Ramos (cell line): ENCODE measurements around the gene TENM3.

ENCODE experiments used
- in situ Hi-C: fragments of 300-500 bp; cut with MboI; formaldehyde crosslinking; loops from one replicate; pipeline ENCODE4 v1.14.3; 2022; ENCODE audit warnings: low sequenced_read_pairs; ENCODE audit not compliant: unreplicated experiment

TENM3 gene

GRCh38 chr4:182746876-182747275, 503.7 kb downstream of the TENM3 start:
- in situ Hi-C loops, result no loop called here

GRCh38 chr4:182748283-182748682, 505.1 kb downstream of the TENM3 start:
- in situ Hi-C loops, result no loop called here

DNA sequence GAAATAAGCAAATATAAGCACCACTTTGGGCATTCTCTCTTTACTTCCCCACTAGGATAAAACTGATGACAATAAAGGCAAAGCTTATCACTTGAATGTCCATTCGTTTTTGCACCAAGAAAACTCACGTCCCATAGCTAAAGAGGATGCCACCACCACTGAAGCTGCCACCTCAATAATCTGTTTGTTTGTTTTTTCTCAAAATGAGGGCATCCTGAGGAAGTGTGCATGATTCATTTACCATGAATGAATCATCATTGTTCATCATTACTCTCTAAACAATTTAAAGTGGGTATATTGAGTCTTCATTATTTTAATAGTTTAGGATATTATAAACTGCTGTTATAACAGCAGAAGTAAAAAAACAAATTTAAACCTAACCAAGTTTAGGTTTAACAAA, 505.7 kb downstream of the TENM3 start:
- in situ Hi-C loops, result no loop called here

GRCh38 chr4:182749667-182750167, 506.5 kb downstream of the TENM3 start:
- in situ Hi-C loops, result no loop called here

GRCh38 chr4:182752158-182752910, 509.1 kb downstream of the TENM3 start:
- in situ Hi-C loops, result no loop called here

DNA sequence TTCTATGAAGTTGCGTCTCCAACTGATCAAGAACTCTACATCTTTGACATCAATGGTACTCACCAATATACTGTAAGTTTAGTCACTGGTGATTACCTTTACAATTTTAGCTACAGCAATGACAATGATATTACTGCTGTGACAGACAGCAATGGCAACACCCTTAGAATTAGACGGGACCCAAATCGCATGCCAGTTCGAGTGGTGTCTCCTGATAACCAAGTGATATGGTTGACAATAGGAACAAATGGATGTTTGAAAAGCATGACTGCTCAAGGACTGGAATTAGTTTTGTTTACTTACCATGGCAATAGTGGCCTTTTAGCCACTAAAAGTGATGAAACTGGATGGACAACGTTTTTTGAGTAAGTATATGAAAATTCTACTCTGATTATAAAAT, 511.7 kb downstream of the TENM3 start:
- in situ Hi-C loops, result no loop called here

- in situ Hi-C loops, result no loop called here
These were observed 513.0 kb downstream of the TENM3 start for GRCh38 chr4:182756161-182756690.

- in situ Hi-C loops, result no loop called here
These were observed 515.1 kb downstream of the TENM3 start for GRCh38 chr4:182758273-182758672.

- in situ Hi-C loops, result no loop called here
These were observed 517.4 kb downstream of the TENM3 start for GRCh38 chr4:182760551-182761043.

DNA sequence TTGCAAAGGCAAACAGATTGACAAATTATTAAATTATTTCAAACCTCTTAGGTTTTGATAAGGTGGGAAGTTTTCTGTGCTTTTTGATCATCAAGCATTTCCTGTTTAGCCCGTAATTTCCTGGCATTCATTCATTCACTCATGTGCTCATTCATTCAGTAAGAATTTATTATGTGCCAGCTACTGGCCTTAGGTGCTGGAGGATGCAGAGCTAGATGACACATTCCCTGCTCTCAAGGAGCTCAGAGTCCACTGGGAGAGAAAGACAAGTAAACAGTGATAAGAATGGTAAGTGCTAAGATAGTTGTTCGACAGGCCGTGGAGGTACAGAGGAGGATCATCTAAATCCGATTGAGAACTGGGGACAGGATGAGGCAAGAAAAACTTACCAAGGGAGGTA, 520.9 kb downstream of the TENM3 start:
- in situ Hi-C loops, result no loop called here

GRCh38 chr4:182764642-182765041, 521.4 kb downstream of the TENM3 start:
- in situ Hi-C loops, result no loop called here

GRCh38 chr4:182765987-182766856, 523.0 kb downstream of the TENM3 start:
- in situ Hi-C loops, result no loop called here

GRCh38 chr4:182766857-182767250, 523.7 kb downstream of the TENM3 start:
- in situ Hi-C loops, result no loop called here

- in situ Hi-C loops, result no loop called here
These were observed 525.6 kb downstream of the TENM3 start for GRCh38 chr4:182768838-182769237.

DNA sequence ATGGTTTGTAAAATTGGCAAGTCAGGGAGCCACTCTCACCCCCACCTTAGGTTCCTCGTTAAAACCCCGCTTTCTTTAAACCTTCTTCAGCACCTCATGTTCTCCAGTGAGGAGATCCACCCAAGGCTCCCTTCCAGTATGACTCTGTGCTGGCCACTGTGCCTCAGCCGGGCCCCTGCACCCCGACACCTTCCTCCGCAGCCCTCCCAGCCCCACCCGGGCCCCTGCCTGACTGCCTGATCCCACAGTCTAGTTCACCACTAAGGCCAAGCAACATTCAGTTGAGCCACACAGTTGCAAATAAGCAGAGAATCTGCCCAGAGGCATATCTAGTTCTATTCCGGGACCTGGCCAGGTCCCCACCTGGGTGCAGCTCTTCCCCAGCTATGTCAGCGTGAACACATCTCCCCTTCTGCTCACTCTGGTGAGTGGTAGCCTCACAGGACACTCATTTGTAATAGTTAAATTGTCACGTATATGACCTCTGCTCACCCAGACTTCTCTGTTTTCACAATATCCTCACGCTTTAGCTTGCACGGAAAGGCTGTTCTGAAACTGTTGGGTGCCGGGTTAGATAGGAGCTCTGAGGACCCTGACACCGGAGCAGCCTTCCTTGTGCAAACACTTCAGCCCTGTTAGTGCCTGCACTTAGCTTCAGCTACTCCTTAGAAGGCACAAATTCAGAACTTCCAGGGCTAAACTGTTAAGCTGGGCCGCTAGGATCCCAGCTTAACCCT, 527.2 kb downstream of the TENM3 start:
- in situ Hi-C loops, result no loop called here

DNA sequence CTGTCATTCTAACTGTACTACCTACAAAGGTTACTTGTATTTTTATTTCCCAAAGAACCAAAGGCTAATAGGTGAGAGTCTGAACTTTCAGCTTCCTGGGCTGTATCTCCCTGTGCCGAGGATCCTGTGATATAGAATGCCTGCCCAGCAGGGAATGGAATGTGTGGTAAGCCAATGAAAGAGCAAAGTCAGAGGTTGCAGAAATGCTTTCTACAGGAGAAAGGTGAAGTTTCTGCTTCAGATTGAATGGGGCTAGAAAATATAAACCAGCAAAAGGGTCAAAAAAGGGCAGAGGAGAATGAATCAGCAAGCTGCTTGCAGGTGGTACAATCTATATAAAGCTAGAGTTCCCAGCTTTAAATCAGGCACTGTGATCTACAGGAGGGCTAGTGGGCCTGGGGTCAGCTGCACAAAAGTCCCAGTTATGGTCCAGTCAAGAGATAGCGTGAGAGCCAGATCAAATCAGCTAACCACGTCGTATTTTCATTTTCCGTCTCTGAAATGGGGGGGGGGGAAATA, 527.9 kb downstream of the TENM3 start:
- in situ Hi-C loops, result no loop called here

- in situ Hi-C loops, result no loop called here
These were observed 531.9 kb downstream of the TENM3 start for GRCh38 chr4:182775075-182775474.

DNA sequence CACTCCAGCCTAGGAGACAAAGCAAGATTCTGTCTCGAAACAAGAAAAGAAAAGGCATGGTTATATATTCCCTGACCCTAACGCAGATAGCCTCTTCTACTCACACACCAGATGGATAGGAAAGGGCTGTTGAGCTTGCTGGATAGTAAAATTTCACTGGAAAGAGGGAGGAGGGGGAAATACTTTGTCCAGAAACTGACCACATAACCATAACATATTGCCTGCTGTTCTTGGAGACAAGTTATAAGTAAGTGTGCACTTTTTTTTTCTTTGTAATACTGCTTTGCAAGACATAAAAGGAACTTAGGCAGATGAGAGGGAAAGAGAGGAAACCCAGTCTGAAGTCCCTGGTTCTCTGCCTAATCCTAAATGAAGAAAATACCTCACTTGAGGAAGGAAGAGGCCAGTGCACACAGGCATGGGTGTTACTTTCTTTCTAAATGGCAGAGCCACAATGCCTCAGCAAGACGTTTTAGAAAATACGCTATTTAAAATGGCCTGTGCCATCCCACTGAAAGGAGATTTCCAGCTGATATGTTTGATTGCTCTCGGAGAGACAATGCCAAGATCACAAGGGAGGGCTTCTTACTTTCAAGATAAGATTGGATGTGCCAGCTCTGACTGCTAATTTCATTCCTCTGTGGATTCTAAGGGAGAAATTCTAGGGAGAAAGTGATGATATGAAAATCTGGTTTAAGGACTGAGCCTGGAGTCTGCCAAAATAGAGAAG, 533.3 kb downstream of the TENM3 start:
- in situ Hi-C loops, result no loop called here

GRCh38 chr4:182778222-182778982, 535.2 kb downstream of the TENM3 start:
- in situ Hi-C loops, result no loop called here
